ENCODE results near the gene JAZF1. TPM values are rescaled to one million over a fixed set of nuclear protein-coding genes. Genes with fewer than 3 reads are reported as not detected.
"Not testable (repeated sequence)": the region's sequence is repeated elsewhere in the genome, so short reads cannot be mapped to it uniquely, and the experiment has no call there.

Gene JAZF1
- total RNA-seq, 4 donors from 2014 or later: 12.7 to 19.2 (median 14.7) TPM

DNA sequence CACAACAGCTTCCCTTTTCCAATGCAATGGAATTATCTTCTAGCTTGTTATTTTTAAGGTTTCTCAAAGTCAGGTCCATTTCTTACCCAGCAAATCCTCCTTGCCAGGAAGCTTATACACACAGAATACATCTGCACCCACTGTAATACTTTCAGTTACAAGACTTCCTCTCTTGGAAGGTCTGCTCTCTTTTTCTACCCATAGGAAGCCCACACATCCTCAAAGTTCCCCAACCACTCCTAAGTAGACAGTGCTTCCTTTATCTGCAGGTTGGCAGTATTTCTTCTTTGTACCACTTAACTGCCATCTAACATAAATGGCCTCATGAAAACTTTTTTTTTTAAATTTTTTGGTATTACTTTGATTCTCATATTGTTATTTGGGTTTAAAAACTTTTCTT, 285.0 kb downstream of the JAZF1 start:
- Histone ChIP-seq H3K9me3 (no peaks in the 10 kb centered on the region), H3K4me3 (replicated peaks in 1 of 3) (no peak overlapping the region), H3K27ac (no peak overlapping the region), H3K27me3 (no peaks in the 10 kb centered on the region), H3K4me1 (peaks cover 5 to 7% of the 10 kb centered on the region in 2 donors), H3K36me3 (no peaks in the 10 kb centered on the region)
- no peak for DNase-seq
- intact Hi-C loops (cut with DNase I): no loop called here
- TF ChIP-seq, protein P1, sequence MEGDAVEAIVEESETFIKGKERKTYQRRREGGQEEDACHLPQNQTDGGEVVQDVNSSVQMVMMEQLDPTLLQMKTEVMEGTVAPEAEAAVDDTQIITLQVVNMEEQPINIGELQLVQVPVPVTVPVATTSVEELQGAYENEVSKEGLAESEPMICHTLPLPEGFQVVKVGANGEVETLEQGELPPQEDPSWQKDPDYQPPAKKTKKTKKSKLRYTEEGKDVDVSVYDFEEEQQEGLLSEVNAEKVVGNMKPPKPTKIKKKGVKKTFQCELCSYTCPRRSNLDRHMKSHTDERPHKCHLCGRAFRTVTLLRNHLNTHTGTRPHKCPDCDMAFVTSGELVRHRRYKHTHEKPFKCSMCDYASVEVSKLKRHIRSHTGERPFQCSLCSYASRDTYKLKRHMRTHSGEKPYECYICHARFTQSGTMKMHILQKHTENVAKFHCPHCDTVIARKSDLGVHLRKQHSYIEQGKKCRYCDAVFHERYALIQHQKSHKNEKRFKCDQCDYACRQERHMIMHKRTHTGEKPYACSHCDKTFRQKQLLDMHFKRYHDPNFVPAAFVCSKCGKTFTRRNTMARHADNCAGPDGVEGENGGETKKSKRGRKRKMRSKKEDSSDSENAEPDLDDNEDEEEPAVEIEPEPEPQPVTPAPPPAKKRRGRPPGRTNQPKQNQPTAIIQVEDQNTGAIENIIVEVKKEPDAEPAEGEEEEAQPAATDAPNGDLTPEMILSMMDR (IDR thresholded peaks at IDR 0.05): no peak
- no peak for TF ChIP-seq POLR2A (IDR thresholded peaks at IDR 0.05)

DNA sequence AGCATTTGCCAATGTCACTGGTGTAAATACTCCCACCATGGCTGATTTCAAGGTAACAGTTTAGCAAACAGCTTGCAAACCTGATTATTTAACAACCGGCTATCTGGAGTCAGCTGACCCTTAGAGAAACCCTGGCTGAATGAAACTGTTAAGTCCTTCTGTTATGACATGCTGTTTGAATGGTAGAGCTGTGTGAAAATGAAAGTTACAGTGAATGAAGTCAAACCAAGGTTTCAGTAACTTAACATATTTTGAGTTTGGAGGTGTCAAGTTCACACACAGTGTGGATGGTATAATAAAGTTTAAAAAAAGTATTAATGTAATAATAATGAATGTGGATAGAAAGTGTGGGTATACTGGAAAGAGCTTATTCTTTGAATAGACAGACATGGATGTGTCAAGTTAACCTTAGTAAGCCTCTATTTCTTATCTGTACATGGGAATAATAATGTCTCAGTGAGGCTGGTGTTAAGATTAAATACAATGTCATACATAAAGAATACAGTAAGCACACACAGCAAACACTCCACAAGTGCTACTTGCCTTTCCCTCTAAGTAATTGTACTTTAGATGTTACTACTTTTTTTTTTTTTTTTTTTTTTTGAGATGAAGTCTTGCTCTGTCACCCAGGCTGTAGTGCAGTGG, 290.3 kb downstream of the JAZF1 start:
- no peak for TF ChIP-seq POLR2A (IDR thresholded peaks at IDR 0.05)
- TF ChIP-seq, protein P1 (IDR thresholded peaks at IDR 0.05): no peak
- whole genome bisulfite sequencing, 2 donors: 85 to 92% methylated on average over 1 of the region's 1 CpG
- Histone ChIP-seq H3K4me1 (no peaks in the 10 kb centered on the region), H3K4me3 (replicated peaks in 1 of 3) (no peak overlapping the region), H3K27me3 (no peaks in the 10 kb centered on the region), H3K9me3 (no peaks in the 10 kb centered on the region), H3K27ac (no peak overlapping the region), H3K36me3 (no peaks in the 10 kb centered on the region)
- DNase-seq: no peak
- intact Hi-C loops (cut with DNase I): no loop called here

DNA sequence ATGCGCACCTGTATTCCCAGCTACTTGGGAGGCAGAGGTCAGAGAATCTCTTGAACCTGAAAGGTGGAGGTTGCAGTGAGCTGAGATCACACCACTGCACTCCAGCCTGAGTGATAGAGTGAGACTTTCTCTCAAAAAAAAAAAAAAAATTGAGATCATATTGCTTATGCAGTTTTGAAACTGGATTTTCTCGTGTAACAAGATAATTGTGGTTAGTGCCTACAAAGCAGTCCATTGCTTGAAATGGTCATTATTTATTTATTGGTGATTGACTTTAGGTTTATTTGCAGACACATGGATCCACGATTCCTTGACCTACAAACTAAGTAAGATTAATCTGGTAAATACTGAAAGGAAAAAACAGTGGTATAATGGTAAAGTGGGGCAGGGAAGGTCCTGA, 290.8 kb downstream of the JAZF1 start:
- WGBS, 2 donors: 92 to 95% methylated on average over 3 of the region's 3 CpGs
- intact Hi-C loops (cut with DNase I): no loop called here
- TF ChIP-seq POLR2A (IDR thresholded peaks at IDR 0.05): no peak
- TF ChIP-seq, protein P1 (IDR thresholded peaks at IDR 0.05): no peak

DNA sequence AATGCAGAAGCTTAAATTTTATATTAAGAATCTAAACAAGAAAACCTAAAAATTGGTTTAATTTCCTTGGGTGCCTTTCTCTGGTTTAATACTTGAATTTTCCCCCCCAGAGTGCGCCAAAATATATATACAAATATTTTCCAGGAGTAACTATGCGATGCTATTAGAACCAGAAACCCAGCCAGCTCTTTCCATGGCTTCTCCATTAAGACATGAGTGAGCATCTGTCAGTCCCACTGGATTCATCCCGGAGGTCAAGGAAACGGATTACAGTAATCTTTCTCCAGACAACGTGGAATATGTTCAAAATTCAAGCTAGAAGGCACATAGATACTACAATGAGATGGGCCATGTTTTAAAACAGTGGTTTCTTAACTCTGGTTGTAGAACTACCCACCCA, 291.9 kb downstream of the JAZF1 start:
- 86 to 94% methylated on average over 5 of the region's 5 CpGs for WGBS, 2 donors
- H3K4me1 ChIP-seq: no peaks in the 10 kb centered on the region
- H3K36me3 ChIP-seq: no peaks in the 10 kb centered on the region
- H3K27ac ChIP-seq: no peak overlapping the region
- no peaks in the 10 kb centered on the region for H3K9me3 ChIP-seq
- no peak for DNase-seq
- H3K27me3 ChIP-seq: no peaks in the 10 kb centered on the region
- intact Hi-C loops (cut with DNase I): no loop called here
- no peak overlapping the region for H3K4me3 ChIP-seq (replicated peaks in 1 of 3)
- TF ChIP-seq, protein P1 (IDR thresholded peaks at IDR 0.05): no peak
- TF ChIP-seq POLR2A (IDR thresholded peaks at IDR 0.05): no peak

More for the DNA sequence above, 290.8 kb downstream of the JAZF1 start:
- no peak for DNase-seq
- Histone ChIP-seq H3K36me3 (no peaks in the 10 kb centered on the region), H3K27ac (no peak overlapping the region), H3K27me3 (no peaks in the 10 kb centered on the region), H3K4me3 (replicated peaks in 1 of 3) (no peak overlapping the region), H3K4me1 (no peaks in the 10 kb centered on the region), H3K9me3 (no peaks in the 10 kb centered on the region)

DNA sequence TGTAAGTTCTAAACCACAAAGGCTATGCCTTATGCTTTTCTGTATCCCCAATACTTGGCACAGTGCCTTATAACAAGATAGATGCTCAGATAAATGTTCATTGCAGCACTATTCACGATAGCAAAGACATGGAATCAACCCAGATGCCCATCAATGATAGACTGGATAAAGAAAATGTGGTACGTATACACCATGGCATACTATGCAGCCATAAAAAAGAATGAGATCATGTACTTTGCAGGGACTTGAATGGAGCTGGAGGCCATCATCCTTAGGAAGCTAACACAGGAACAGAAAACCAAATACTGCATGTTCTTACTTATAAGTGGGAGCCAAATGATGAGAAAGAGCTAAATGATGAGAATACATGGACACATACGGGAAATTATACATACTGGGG, 293.9 kb downstream of the JAZF1 start:
- H3K27me3 ChIP-seq; H3K36me3 ChIP-seq; H3K4me3 ChIP-seq (replicated peaks in 1 of 3); DNase-seq; H3K4me1 ChIP-seq; H3K9me3 ChIP-seq; H3K27ac ChIP-seq; intact Hi-C loops (cut with DNase I): not testable (repeated sequence)
- WGBS, 2 donors: 96 to 97% methylated on average over 3 of the region's 3 CpGs
